Fibroblast of the aortic adventitia (primary cell): ENCODE data around the gene MRPS18A. TPM values are rescaled to one million over a fixed set of nuclear protein-coding genes. Genes with fewer than 3 reads are reported as not detected.

ENCODE experiments used
- DNase-seq: peaks from one replicate; pipeline ENCODE4 v3.0.0-alpha.2; 2010; ENCODE audit warnings: low read depth
- H3K4me3 ChIP-seq: 2 replicates; pipeline ENCODE4 v1.5.1; 2011; ENCODE audit warnings: low read depth, mild to moderate bottlenecking, control low read depth, low read length, moderate library complexity
- CTCF ChIP-seq: IDR thresholded peaks from 2 replicates; pipeline ENCODE4 v1.5.1; 2011; ENCODE audit warnings: mild to moderate bottlenecking, low read length, control low read depth, inconsistent platforms; ENCODE audit not compliant: insufficient read depth
- total RNA-seq: library from RNA; depleted of rRNA; stranded (reverse); fragments of >200 nt; gene quantifications from 2 replicates; pipeline ENCODE4 v1.2.3, GENCODE V29; 2012; ENCODE audit warnings: low replicate concordance

MRPS18A gene
- total RNA-seq, 1 donor: 32.4 TPM

- TF ChIP-seq CTCF: no peak
- no peak overlapping the region for H3K4me3 ChIP-seq
- peak; percentile 27 for DNase-seq
Measured at GRCh38 chr6:43671801-43672690, 15.5 kb downstream of the MRPS18A start.

GRCh38 chr6:43671011-43671800 lies 16.4 kb downstream of the MRPS18A start:
- no peak for TF ChIP-seq CTCF
- no peak for DNase-seq
- H3K4me3 ChIP-seq: no peak overlapping the region

- no peak for DNase-seq
- H3K4me3 ChIP-seq: no peak overlapping the region
- TF ChIP-seq CTCF: no peak
Measured at GRCh38 chr6:43670623-43670986, 17.0 kb downstream of the MRPS18A start.

- DNase-seq: no peak
- TF ChIP-seq CTCF: no peak
Measured at GRCh38 chr6:43669922-43670622, 17.5 kb downstream of the MRPS18A start.

GRCh38 chr6:43669050-43669921 lies 18.3 kb downstream of the MRPS18A start:
- no peak overlapping the region for H3K4me3 ChIP-seq
- DNase-seq: peak; percentile 90
- peak; percentile 9 for TF ChIP-seq CTCF

More at GRCh38 chr6:43669922-43670622, 17.5 kb downstream of the MRPS18A start:
- no peak overlapping the region for H3K4me3 ChIP-seq
